ENCODE data around the gene RHBDL2.
"Not testable (repeated sequence)": the region's sequence is repeated elsewhere in the genome, so short reads cannot be mapped to it uniquely, and the experiment has no call there.

Gene RHBDL2

GRCh38 chr1:38941527-38942019 is at the start of gene RHBDL2:
Gene RHBDL2 (minus strand): TSS chr1:38941830. CDS start chr1:38919212, 22,618 bp downstream.
- Histone ChIP-seq H3K4me2 (no peak within 1 kb of the TSS), H3K9ac (no peak within 1 kb of the TSS), H3K4me3 (no peak within 1 kb of the TSS), H3K9me3 (no peaks in the 10 kb centered on the region), H3K27me3 (no peaks in the 10 kb centered on the region), H4K20me1 (no peaks in the 10 kb centered on the region), H3K4me1 (no peaks in the 10 kb centered on the region), H3K27ac (no peak within 1 kb of the TSS), H3K36me3 (no peaks in the 10 kb centered on the region)
- no peak for TF ChIP-seq Cebpa-rat (IDR thresholded peaks at IDR 0.05)

GRCh38 chr1:38990738-38991637 is 49.4 kb upstream of the RHBDL2 start, which contains the start of gene AKIRIN1:
Gene AKIRIN1 (plus strand): TSS chr1:38991276. CDS start chr1:38991381, 105 bp downstream.
- H3K9me3 ChIP-seq, result no peaks in the 10 kb centered on the region
- peak within 1 kb of the TSS; percentile 93 for H3K4me3 ChIP-seq
- H3K9ac ChIP-seq, result peak within 1 kb of the TSS; percentile 94
- H4K20me1 ChIP-seq, result peaks cover 46% of the 10 kb centered on the region
- H3K27me3 ChIP-seq, result no peaks in the 10 kb centered on the region
- H3K27ac ChIP-seq, result peak within 1 kb of the TSS; percentile 95
- H3K4me2 ChIP-seq, result peak within 1 kb of the TSS; percentile 87
- no peak for TF ChIP-seq Cebpa-rat (IDR thresholded peaks at IDR 0.05)
- peaks cover 38% of the 10 kb centered on the region for H3K4me1 ChIP-seq
- peaks cover 29% of the 10 kb centered on the region for H3K36me3 ChIP-seq

- peaks cover 32% of the 10 kb centered on the region for H3K4me1 ChIP-seq
- H3K9ac ChIP-seq, result peak overlapping the region; percentile 94; the same call in 1 of the 2 replicates
- TF ChIP-seq Cebpa-rat (IDR thresholded peaks at IDR 0.05), result no peak
- H3K9me3 ChIP-seq, result no peaks in the 10 kb centered on the region
- peak overlapping the region; percentile 95 for H3K27ac ChIP-seq
- H3K4me3 ChIP-seq, result peak overlapping the region; percentile 93
- peaks cover 23% of the 10 kb centered on the region for H3K36me3 ChIP-seq
- H3K4me2 ChIP-seq, result peak overlapping the region; percentile 77
- no peaks in the 10 kb centered on the region for H3K27me3 ChIP-seq
- H4K20me1 ChIP-seq, result peaks cover 40% of the 10 kb centered on the region
Observed at GRCh38 chr1:38990386-38990737, 48.7 kb upstream of the RHBDL2 start.

- H3K4me2 ChIP-seq, result peak overlapping the region; percentile 77
- H3K4me3 ChIP-seq, result no peak overlapping the region
- H3K4me1 ChIP-seq, result peaks cover 32% of the 10 kb centered on the region
- H3K36me3 ChIP-seq, result peaks cover 19% of the 10 kb centered on the region
- peaks cover 36% of the 10 kb centered on the region for H4K20me1 ChIP-seq
- no peak overlapping the region; the same call in 1 of the 2 replicates for H3K9ac ChIP-seq
- no peaks in the 10 kb centered on the region for H3K9me3 ChIP-seq
- H3K27me3 ChIP-seq, result no peaks in the 10 kb centered on the region
- peak overlapping the region; percentile 95; the same call in 1 of the 2 replicates for H3K27ac ChIP-seq
- no peak for TF ChIP-seq Cebpa-rat (IDR thresholded peaks at IDR 0.05)
Observed at GRCh38 chr1:38989979-38990378, 48.3 kb upstream of the RHBDL2 start.

GRCh38 chr1:38979380-38979779 is 37.8 kb upstream of the RHBDL2 start:
- not testable (repeated sequence) for H4K20me1 ChIP-seq, H3K36me3 ChIP-seq, H3K9ac ChIP-seq, H3K4me2 ChIP-seq, H3K27ac ChIP-seq, H3K27me3 ChIP-seq, H3K4me3 ChIP-seq
- peaks cover 12% of the 10 kb centered on the region for H3K4me1 ChIP-seq
- peaks cover 32% of the 10 kb centered on the region for H3K9me3 ChIP-seq

- H3K4me1 ChIP-seq, H3K27ac ChIP-seq, H3K4me2 ChIP-seq, H3K9ac ChIP-seq, H4K20me1 ChIP-seq, H3K36me3 ChIP-seq, H3K4me3 ChIP-seq, H3K27me3 ChIP-seq: not testable (repeated sequence)
- peaks cover 32% of the 10 kb centered on the region for H3K9me3 ChIP-seq
Observed at GRCh38 chr1:38978245-38978542, 36.6 kb upstream of the RHBDL2 start.

- not testable (repeated sequence) for H3K4me1 ChIP-seq, H3K4me3 ChIP-seq, H3K27me3 ChIP-seq, H3K9ac ChIP-seq, H3K36me3 ChIP-seq, H3K27ac ChIP-seq, H4K20me1 ChIP-seq, H3K4me2 ChIP-seq
- peaks cover 32% of the 10 kb centered on the region for H3K9me3 ChIP-seq
Observed at GRCh38 chr1:38977399-38978244, 36.0 kb upstream of the RHBDL2 start.

- no peak for TF ChIP-seq Cebpa-rat (IDR thresholded peaks at IDR 0.05)
- no peak overlapping the region for H3K4me2 ChIP-seq
- H3K9ac ChIP-seq, result no peak overlapping the region
Observed at GRCh38 chr1:38973659-38974437, 32.2 kb upstream of the RHBDL2 start.

GRCh38 chr1:38973145-38973544 is 31.5 kb upstream of the RHBDL2 start:
- not testable (repeated sequence) for H3K9ac ChIP-seq, H3K36me3 ChIP-seq, H3K27me3 ChIP-seq, H3K27ac ChIP-seq, H3K4me3 ChIP-seq, H3K4me2 ChIP-seq, H3K9me3 ChIP-seq, H3K4me1 ChIP-seq, H4K20me1 ChIP-seq

More at GRCh38 chr1:38973659-38974437, 32.2 kb upstream of the RHBDL2 start:
- H3K4me3 ChIP-seq, result no peak overlapping the region
- H4K20me1 ChIP-seq, result no peaks in the 10 kb centered on the region
- peaks cover 14% of the 10 kb centered on the region for H3K9me3 ChIP-seq
- no peak overlapping the region for H3K27ac ChIP-seq
- H3K36me3 ChIP-seq, result no peaks in the 10 kb centered on the region
- no peaks in the 10 kb centered on the region for H3K27me3 ChIP-seq
- H3K4me1 ChIP-seq, result no peaks in the 10 kb centered on the region

All from BLaER1 (cell line).